ENCODE results near the gene ACACB. TPM values are rescaled to one million over a fixed set of nuclear protein-coding genes. Genes with fewer than 3 reads are reported as not detected.

ACACB gene
- total and polyA plus RNA-seq, 11 donors, result 29.9 to 176 (median 119) TPM

DNA sequence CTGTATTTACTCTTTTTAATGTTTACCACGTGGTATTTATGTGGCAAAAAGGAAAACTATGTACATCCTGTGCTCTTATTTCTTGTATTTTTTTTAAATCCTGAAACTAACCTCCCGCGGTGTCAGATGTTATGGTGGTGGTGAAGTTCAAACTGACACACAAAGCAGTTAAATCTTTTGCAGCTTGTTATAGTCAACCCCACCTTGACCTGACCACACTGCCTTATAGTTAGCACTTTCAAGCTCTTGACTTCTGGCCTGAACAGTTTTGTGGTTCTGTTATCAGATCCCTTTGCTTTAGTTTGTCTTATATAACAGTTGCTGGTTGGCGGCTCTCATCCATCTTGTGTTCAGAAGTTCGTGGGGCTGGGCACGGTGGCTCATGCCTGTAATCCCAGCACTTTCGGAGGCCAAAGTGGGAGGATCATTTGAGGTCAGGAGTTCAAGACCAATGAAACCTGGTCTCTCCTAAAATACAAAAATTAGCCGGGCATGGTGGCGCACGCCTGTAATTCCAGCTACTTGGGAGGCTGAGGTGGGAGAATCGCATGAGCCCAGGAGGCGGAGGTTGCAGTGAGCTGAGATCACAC lies 16.9 kb upstream of the ACACB start:
- intact Hi-C loops (cut with DNase I), result loop anchor here (5.0 to 10.0 kb wide), 8 partner anchors 145 to 537 kb away; partner anchors contain the start of genes ISCU (in 5 of the 10), SART3 (in 5 of the 10), DAO (in 2 of the 10) and SSH1 (in 1 of the 10)
- WGBS, 4 donors, result 82 to 86% (median 83%) methylated on average over 12 of the region's 12 CpGs

DNA sequence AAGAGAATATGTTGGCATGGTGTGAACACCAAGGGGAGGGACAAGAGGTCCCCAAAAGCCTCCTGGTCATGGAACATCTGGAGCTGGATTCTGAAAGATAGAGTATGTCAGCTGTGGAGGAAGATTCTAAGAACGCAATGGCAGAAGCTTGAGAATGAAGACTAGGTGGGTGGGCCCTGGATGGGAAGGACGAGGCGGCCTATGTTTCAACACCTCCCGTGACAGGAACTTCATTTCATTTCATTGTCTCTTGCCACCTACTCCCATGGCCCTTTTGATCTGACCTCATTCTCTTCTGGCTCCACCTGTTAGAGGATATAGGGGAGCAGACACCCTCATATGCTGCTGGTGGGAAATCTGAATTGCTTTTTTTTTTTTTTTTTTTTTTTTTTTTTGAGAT lies 15.6 kb upstream of the ACACB start:
- peak overlapping the region in 1 of 12 donors; percentile 96 for H3K27ac ChIP-seq

More for the DNA sequence above, 16.9 kb upstream of the ACACB start:
- no peaks in the 10 kb centered on the region for H3K9me3 ChIP-seq
- DNase-seq (no peak), ATAC-seq (no peak)
- peak overlapping the region in 8 of 12 donors; percentile 13 to 91 (median 72) for H3K4me3 ChIP-seq
- H3K27me3 ChIP-seq, result no peaks in the 10 kb centered on the region
- peak overlapping the region in 6 of 12 donors; percentile 85 to 96 (median 91) for H3K27ac ChIP-seq
- TF ChIP-seq CTCF (IDR thresholded peaks at IDR 0.05), result no peak
- no peak for TF ChIP-seq POLR2A (IDR thresholded peaks at IDR 0.05)
- H3K36me3 ChIP-seq, result peaks cover 0 to 48% (median 30%) of the 10 kb centered on the region in 9 donors
- H3K4me1 ChIP-seq, result peaks cover 0 to 26% (median 18%) of the 10 kb centered on the region in 12 donors

GRCh38 chr12:109102491-109102890 lies 13.9 kb upstream of the ACACB start:
- Histone ChIP-seq H3K27ac (no peak overlapping the region), H3K4me1 (peaks cover 0 to 22% (median 14%) of the 10 kb centered on the region in 12 donors), H3K36me3 (peaks cover 0 to 76% (median 59%) of the 10 kb centered on the region in 9 donors), H3K4me3 (no peak overlapping the region), H3K9me3 (no peaks in the 10 kb centered on the region), H3K27me3 (no peaks in the 10 kb centered on the region)
- DNase-seq (no peak), ATAC-seq (no peak)
- TF ChIP-seq POLR2A (IDR thresholded peaks at IDR 0.05), result no peak
- TF ChIP-seq CTCF (IDR thresholded peaks at IDR 0.05), result no peak
- intact Hi-C loops (cut with DNase I), result loop anchor here in 1 of 10 donors (10.0 kb wide), 1 partner anchor 282 kb away; no protein-coding TSS in a partner anchor
- WGBS, 4 donors, result 89 to 92% (median 91%) methylated on average over 3 of the region's 3 CpGs

More for the DNA sequence above, 15.6 kb upstream of the ACACB start:
- Histone ChIP-seq H3K9me3 (no peaks in the 10 kb centered on the region), H3K27me3 (no peaks in the 10 kb centered on the region), H3K4me1 (peaks cover 0 to 26% (median 18%) of the 10 kb centered on the region in 12 donors), H3K36me3 (peaks cover 0 to 60% (median 42%) of the 10 kb centered on the region in 9 donors), H3K4me3 (no peak overlapping the region)
- ATAC-seq, result no peak
- intact Hi-C loops (cut with DNase I), result loop anchor here in 1 of 10 donors (10.0 kb wide), 1 partner anchor 284 kb away; no protein-coding TSS in a partner anchor
- DNase-seq, result no peak
- 90 to 92% (median 91%) methylated on average over 4 of the region's 4 CpGs for WGBS, 4 donors
- TF ChIP-seq CTCF (IDR thresholded peaks at IDR 0.05) (no peak), POLR2A (IDR thresholded peaks at IDR 0.05) (no peak)

DNA sequence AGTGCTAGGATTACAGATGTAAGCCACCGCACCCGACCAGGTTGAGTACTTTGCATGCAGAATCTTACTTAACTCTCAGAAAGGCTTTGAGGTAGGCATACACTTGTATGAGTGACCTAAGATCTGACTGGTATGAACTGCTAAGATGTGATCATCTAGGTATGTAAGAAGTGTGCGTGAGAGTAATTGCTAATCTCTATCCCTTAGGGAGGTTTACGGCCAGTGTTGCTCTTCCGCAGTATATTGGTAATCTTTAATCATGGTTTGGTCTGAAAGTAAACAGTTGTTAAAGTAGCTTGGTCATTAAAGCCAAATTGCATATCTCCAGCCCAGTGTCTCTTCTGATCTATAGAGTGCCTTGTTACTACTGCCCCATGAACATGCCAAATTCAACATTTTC lies 11.2 kb upstream of the ACACB start:
- intact Hi-C loops (cut with DNase I), result loop anchor here in 1 of 10 donors (10.0 kb wide), 1 partner anchor 280 kb away; no protein-coding TSS in a partner anchor
- WGBS, 4 donors, result 92 to 97% (median 94%) methylated on average over 5 of the region's 5 CpGs

More for the DNA sequence above, 11.2 kb upstream of the ACACB start:
- Histone ChIP-seq H3K4me1 (peaks cover 0 to 5% (median under 1%) of the 10 kb centered on the region in 12 donors), H3K4me3 (no peak overlapping the region), H3K36me3 (peaks cover 0 to 94% (median 77%) of the 10 kb centered on the region in 9 donors), H3K27ac (no peak overlapping the region), H3K27me3 (no peaks in the 10 kb centered on the region), H3K9me3 (no peaks in the 10 kb centered on the region)
- DNase-seq, result no peak
- no peak for TF ChIP-seq CTCF (IDR thresholded peaks at IDR 0.05)
- no peak for TF ChIP-seq POLR2A (IDR thresholded peaks at IDR 0.05)
- ATAC-seq, result no peak

All from heart left ventricle (tissue), 16 donors.